DOHH2 (cell line): ENCODE measurements around the gene ABCA3.

Experiments used
- EZH2phosphoT487 ChIP-seq: fragments of 200-600 bp; sonication (generic); IDR thresholded peaks from 2 replicates; pipeline ENCODE4 v1.6.1; 2017; ENCODE audit warnings: borderline replicate concordance, mild to moderate bottlenecking, antibody characterized with exemption, low read length, moderate library complexity, mixed read lengths
- TF ChIP-seq, protein P1 (sequence below): fragments of 200-600 bp; sonication (generic); IDR thresholded peaks from one replicate; pipeline ENCODE4 v1.5.1; 2014; ENCODE audit warnings: antibody characterized with exemption, mild to moderate bottlenecking, low read depth, low read length; ENCODE audit not compliant: poor library complexity, severe bottlenecking

DNA sequence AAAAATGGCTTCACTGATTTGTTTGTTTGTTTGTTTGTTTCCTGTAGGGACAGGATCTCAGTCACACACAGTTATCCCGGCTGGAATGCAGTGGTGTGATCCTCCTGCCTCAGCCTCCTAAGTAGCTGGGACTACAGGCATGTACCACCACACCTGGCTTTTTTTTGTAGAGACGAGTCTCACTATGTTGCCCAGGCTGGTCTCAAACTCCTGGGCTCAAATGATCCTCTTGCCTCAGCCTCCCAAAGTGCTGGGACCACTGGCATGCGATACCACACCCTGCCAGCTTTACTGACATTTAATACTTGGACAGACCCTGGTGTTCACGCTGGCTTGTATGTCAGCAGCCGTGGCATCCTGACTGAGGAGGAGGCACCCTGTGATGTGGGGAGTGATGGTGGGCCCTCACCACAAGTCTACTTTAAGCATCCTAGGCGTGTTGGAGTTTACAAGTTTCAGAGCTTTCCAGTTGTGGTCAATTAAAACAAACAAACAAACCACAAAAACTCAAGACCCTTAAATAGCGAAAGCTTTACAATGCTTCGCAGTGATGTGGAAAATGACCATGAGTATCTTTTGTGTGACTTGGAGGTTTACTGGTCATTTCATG is 5.1 kb downstream of the ABCA3 start:
- TF ChIP-seq, protein P1, sequence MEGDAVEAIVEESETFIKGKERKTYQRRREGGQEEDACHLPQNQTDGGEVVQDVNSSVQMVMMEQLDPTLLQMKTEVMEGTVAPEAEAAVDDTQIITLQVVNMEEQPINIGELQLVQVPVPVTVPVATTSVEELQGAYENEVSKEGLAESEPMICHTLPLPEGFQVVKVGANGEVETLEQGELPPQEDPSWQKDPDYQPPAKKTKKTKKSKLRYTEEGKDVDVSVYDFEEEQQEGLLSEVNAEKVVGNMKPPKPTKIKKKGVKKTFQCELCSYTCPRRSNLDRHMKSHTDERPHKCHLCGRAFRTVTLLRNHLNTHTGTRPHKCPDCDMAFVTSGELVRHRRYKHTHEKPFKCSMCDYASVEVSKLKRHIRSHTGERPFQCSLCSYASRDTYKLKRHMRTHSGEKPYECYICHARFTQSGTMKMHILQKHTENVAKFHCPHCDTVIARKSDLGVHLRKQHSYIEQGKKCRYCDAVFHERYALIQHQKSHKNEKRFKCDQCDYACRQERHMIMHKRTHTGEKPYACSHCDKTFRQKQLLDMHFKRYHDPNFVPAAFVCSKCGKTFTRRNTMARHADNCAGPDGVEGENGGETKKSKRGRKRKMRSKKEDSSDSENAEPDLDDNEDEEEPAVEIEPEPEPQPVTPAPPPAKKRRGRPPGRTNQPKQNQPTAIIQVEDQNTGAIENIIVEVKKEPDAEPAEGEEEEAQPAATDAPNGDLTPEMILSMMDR = no peak
- TF ChIP-seq EZH2phosphoT487 = no peak
